ENCODE measurements around the gene DNAH2.

DNA sequence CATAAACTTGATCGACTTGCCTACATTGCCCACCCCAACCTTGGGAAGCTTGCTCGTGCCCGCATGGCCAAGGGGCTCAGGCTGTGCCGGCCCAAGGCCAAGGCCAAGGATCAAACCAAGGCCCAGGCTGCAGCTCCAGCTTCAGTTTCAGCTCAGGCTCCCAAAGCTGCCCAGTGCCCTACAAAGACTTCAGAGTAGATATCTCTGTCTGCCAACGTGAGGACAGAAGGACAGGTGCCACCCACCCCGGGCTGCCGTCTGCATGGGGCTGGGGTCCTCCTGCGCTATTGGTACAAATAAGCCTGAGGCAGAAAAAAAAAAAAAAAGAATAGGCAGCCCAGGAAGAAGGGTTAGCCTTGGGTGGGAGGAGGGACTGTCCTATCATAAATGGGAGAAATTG lies 37.1 kb downstream of the DNAH2 start:
- no peak for TF ChIP-seq POLR2A (IDR thresholded peaks at IDR 0.05)
- TF ChIP-seq, protein P1, sequence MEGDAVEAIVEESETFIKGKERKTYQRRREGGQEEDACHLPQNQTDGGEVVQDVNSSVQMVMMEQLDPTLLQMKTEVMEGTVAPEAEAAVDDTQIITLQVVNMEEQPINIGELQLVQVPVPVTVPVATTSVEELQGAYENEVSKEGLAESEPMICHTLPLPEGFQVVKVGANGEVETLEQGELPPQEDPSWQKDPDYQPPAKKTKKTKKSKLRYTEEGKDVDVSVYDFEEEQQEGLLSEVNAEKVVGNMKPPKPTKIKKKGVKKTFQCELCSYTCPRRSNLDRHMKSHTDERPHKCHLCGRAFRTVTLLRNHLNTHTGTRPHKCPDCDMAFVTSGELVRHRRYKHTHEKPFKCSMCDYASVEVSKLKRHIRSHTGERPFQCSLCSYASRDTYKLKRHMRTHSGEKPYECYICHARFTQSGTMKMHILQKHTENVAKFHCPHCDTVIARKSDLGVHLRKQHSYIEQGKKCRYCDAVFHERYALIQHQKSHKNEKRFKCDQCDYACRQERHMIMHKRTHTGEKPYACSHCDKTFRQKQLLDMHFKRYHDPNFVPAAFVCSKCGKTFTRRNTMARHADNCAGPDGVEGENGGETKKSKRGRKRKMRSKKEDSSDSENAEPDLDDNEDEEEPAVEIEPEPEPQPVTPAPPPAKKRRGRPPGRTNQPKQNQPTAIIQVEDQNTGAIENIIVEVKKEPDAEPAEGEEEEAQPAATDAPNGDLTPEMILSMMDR (IDR thresholded peaks at IDR 0.05 in 8 of 11, conservative IDR thresholded peaks at IDR 0.05 in 3 of 11), result no peak
- no peak for TF ChIP-seq POLR2AphosphoS5 (IDR thresholded peaks at IDR 0.05)
